WERI-Rb-1 (cell line): ENCODE measurements around the gene KCTD17.

Experiments used
- DNase-seq: peaks from one replicate; pipeline ENCODE4 v3.0.0-alpha.2; 2020
- H3K27ac ChIP-seq: fragments of 250-450 bp; sonication (Bioruptor Pico); 2 replicates; pipeline ENCODE4 v1.5.1; 2020; ENCODE audit warnings: mild to moderate bottlenecking, moderate library complexity
- H3K27me3 ChIP-seq: fragments of 250-450 bp; sonication (Bioruptor Pico); 2 replicates; pipeline ENCODE4 v1.5.1; 2021; ENCODE audit warnings: mild to moderate bottlenecking, low read depth, moderate library complexity; ENCODE audit not compliant: insufficient read depth, severe bottlenecking
- H3K36me3 ChIP-seq: fragments of 250-450 bp; sonication (Bioruptor Pico); 2 replicates; pipeline ENCODE4 v1.5.1; 2020; ENCODE audit warnings: mild to moderate bottlenecking, moderate library complexity
- H3K4me3 ChIP-seq: 2 replicates; pipeline ENCODE4 v1.5.1; 2011; ENCODE audit warnings: low read depth, mild to moderate bottlenecking, control low read depth, low read length
- H3K9me3 ChIP-seq: fragments of 250-450 bp; sonication (Bioruptor Pico); 2 replicates; pipeline ENCODE4 v1.5.1; 2021; ENCODE audit warnings: mild to moderate bottlenecking, moderate library complexity; ENCODE audit not compliant: severe bottlenecking
- CTCF ChIP-seq: IDR thresholded peaks from 2 replicates; pipeline ENCODE4 v1.5.1; 2011; ENCODE audit warnings: low read depth, mild to moderate bottlenecking, control low read depth, inconsistent platforms, low read length

Gene KCTD17

GRCh38 chr22:37053310-37054055, 1.9 kb downstream of the KCTD17 start:
- no peak for DNase-seq
- peak overlapping the region; percentile 89 for H3K27ac ChIP-seq
- no peaks in the 10 kb centered on the region for H3K27me3 ChIP-seq
- H3K4me3 ChIP-seq, result peak overlapping the region; percentile 21
- H3K36me3 ChIP-seq, result peaks cover 34% of the 10 kb centered on the region
- no peak for TF ChIP-seq CTCF
- no peaks in the 10 kb centered on the region for H3K9me3 ChIP-seq

GRCh38 chr22:37054056-37054395, 2.5 kb downstream of the KCTD17 start:
- H3K27ac ChIP-seq, result peak overlapping the region; percentile 89
- TF ChIP-seq CTCF, result no peak
- peak; percentile 93 for DNase-seq

GRCh38 chr22:37054600-37055365, 3.2 kb downstream of the KCTD17 start:
- Histone ChIP-seq H3K9me3 (no peaks in the 10 kb centered on the region), H3K27ac (peak overlapping the region; percentile 89), H3K4me3 (peak overlapping the region; percentile 33), H3K36me3 (peaks cover 45% of the 10 kb centered on the region), H3K27me3 (no peaks in the 10 kb centered on the region)
- no peak for TF ChIP-seq CTCF
- peak; percentile 81 for DNase-seq

More at GRCh38 chr22:37054056-37054395, 2.5 kb downstream of the KCTD17 start:
- Histone ChIP-seq H3K4me3 (peak overlapping the region; percentile 33), H3K36me3 (peaks cover 39% of the 10 kb centered on the region), H3K27me3 (no peaks in the 10 kb centered on the region), H3K9me3 (no peaks in the 10 kb centered on the region)

- Histone ChIP-seq H3K27me3 (no peaks in the 10 kb centered on the region), H3K27ac (peak overlapping the region; percentile 89), H3K36me3 (peaks cover 58% of the 10 kb centered on the region), H3K9me3 (no peaks in the 10 kb centered on the region), H3K4me3 (no peak overlapping the region)
- DNase-seq, result no peak
- no peak for TF ChIP-seq CTCF
Observed at GRCh38 chr22:37056246-37056645, 4.7 kb downstream of the KCTD17 start.

- Histone ChIP-seq H3K9me3 (no peaks in the 10 kb centered on the region), H3K36me3 (peaks cover 66% of the 10 kb centered on the region), H3K4me3 (no peak overlapping the region), H3K27me3 (no peaks in the 10 kb centered on the region), H3K27ac (no peak overlapping the region)
- no peak for DNase-seq
- no peak for TF ChIP-seq CTCF
Observed at GRCh38 chr22:37057226-37057625, 5.7 kb downstream of the KCTD17 start.
